Measurements from ENCODE around the gene AGO4. TPM values are rescaled to one million over a fixed set of nuclear protein-coding genes. Genes with fewer than 3 reads are reported as not detected.
"Not testable (repeated sequence)": the region's sequence is repeated elsewhere in the genome, so short reads cannot be mapped to it uniquely, and the experiment has no call there.

Gene AGO4
- total RNA-seq, 1 experiment from 2014 or later: 6.1 TPM

GRCh38 chr1:35810096-35810881, 2.5 kb downstream of the AGO4 start:
- H3K79me2 ChIP-seq (ENCODE audit: insufficient read depth, low read length): no peaks in the 10 kb centered on the region
- ChIA-PET CTCF (no interaction called here), POLR2A (no interaction called here), RAD21 (ENCODE audit: low non-redundant PET in 1 of 2, low total read pairs in 2 of 2, uncharacterized antibody in 2 of 2, unreplicated experiment in 2 of 2) (no interaction called here)
- H3K9me3 ChIP-seq (ENCODE audit: control insufficient read depth in 1 of 2, insufficient read depth in 1 of 2, low read depth in 1 of 2, low read length in 2 of 2): no peaks in the 10 kb centered on the region
- peaks cover 14 to 29% of the 10 kb centered on the region in 2 experiments for H3K4me1 ChIP-seq (ENCODE audit: control insufficient read depth in 1 of 2, insufficient read depth in 2 of 2, low read length in 2 of 2)
- H3K27me3 ChIP-seq (ENCODE audit: insufficient read depth, low read length): no peaks in the 10 kb centered on the region
- ATAC-seq (no peak), DNase-seq (ENCODE audit: low read depth, low spot score) (no peak)
- no peaks in the 10 kb centered on the region for H4K20me1 ChIP-seq (ENCODE audit: insufficient read depth)
- H3K9me2 ChIP-seq (ENCODE audit: insufficient read depth): no peaks in the 10 kb centered on the region
- no peak overlapping the region for H3K27ac ChIP-seq (ENCODE audit: low read depth, low read length)
- H3K9ac ChIP-seq (ENCODE audit: low read length): no peak overlapping the region
- intact Hi-C loops (cut with micrococcal nuclease): no loop called here
- TF ChIP-seq JUND (IDR thresholded peaks at IDR 0.05) (no peak), ZBTB33 (IDR thresholded peaks at IDR 0.05; ENCODE audit: extremely low read depth, insufficient replicate concordance, low read length) (no peak), ELF1 (IDR thresholded peaks at IDR 0.05; ENCODE audit: borderline replicate concordance, low read depth) (no peak), ZNF274 (IDR thresholded peaks at IDR 0.05; ENCODE audit: low read depth, low read length) (no peak), SIN3A (IDR thresholded peaks at IDR 0.05; ENCODE audit: low read depth) (no peak), ATF3 (IDR thresholded peaks at IDR 0.05) (no peak), SRF (IDR thresholded peaks at IDR 0.05; ENCODE audit: low read depth) (no peak), TCF7L2 (IDR thresholded peaks at IDR 0.05; ENCODE audit: borderline replicate concordance, extremely low read depth, insufficient read depth, insufficient read length) (no peak), EZH2phosphoT487 (IDR thresholded peaks at IDR 0.05; ENCODE audit: borderline replicate concordance) (no peak), YY1 (IDR thresholded peaks at IDR 0.05; ENCODE audit: extremely low read depth, insufficient replicate concordance, low read depth, low read length) (no peak)
- H3K4me3 ChIP-seq (replicated peaks in 1 of 2; ENCODE audit: low read depth in 1 of 2, low read length in 2 of 2): no peak overlapping the region
- no TSS peak for BruUV-seq (replicated peaks)
- H3K36me3 ChIP-seq (ENCODE audit: control insufficient read depth in 1 of 2, insufficient read depth in 2 of 2, low read length in 2 of 2): no peaks in the 10 kb centered on the region
- H3K4me2 ChIP-seq (ENCODE audit: low read length): peak overlapping the region; percentile 77
- no peak overlapping the region for H2AFZ ChIP-seq (ENCODE audit: low read depth, low read length, poor library complexity, severe bottlenecking)

- RAD21 ChIA-PET (ENCODE audit: low non-redundant PET in 1 of 2, low total read pairs in 2 of 2, uncharacterized antibody in 2 of 2, unreplicated experiment in 2 of 2); intact Hi-C loops (cut with micrococcal nuclease); H3K4me3 ChIP-seq (replicated peaks in 1 of 2; ENCODE audit: low read depth in 1 of 2, low read length in 2 of 2); H3K27ac ChIP-seq (ENCODE audit: low read depth, low read length); H3K9me2 ChIP-seq (ENCODE audit: insufficient read depth); H3K27me3 ChIP-seq (ENCODE audit: insufficient read depth, low read length); POLR2A ChIA-PET; H3K4me2 ChIP-seq (ENCODE audit: low read length); BruUV-seq (replicated peaks); H3K79me2 ChIP-seq (ENCODE audit: insufficient read depth, low read length); DNase-seq (ENCODE audit: low read depth, low spot score); H3K36me3 ChIP-seq (ENCODE audit: control insufficient read depth in 1 of 2, insufficient read depth in 2 of 2, low read length in 2 of 2); H4K20me1 ChIP-seq (ENCODE audit: insufficient read depth); H3K9me3 ChIP-seq (ENCODE audit: control insufficient read depth in 1 of 2, insufficient read depth in 1 of 2, low read depth in 1 of 2, low read length in 2 of 2); ATAC-seq; CTCF ChIA-PET; H2AFZ ChIP-seq (ENCODE audit: low read depth, low read length, poor library complexity, severe bottlenecking); H3K9ac ChIP-seq (ENCODE audit: low read length): not testable (repeated sequence)
- peaks cover 10 to 23% of the 10 kb centered on the region in 2 experiments for H3K4me1 ChIP-seq (ENCODE audit: control insufficient read depth in 1 of 2, insufficient read depth in 2 of 2, low read length in 2 of 2)
Measured at GRCh38 chr1:35812754-35813153, 4.9 kb downstream of the AGO4 start.
